Measurements from ENCODE around the gene HUS1.
"Not testable (repeated sequence)": the region's sequence is repeated elsewhere in the genome, so short reads cannot be mapped to it uniquely, and the experiment has no call there.

Gene HUS1

GRCh38 chr7:47979145-47979831, at the start of gene HUS1:
HUS1 (minus strand) TSS chr7:47979615; CDS start chr7:47979519, 96 bp downstream.
- peak; percentile 81 to 82 for DNase-seq (ENCODE audit: low read depth in 2 of 2)

DNA sequence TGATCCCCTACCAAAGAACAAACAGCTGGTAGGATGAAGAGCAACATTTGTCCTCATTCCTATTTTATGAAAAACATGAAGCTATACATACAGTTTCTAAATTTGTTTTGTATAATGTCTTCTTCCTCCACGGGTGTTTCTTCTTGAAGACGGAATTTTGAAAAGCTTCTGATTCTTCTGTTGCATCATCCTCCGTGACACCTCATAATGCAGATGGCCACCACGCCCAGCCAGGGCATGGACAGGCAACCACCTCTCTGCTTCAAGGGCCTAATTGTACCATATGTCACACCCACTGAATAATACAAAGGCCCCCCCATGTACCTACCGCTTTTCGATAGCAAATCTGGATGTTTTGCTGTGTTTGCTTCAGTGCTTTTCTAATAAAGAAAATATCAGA, 49.5 kb upstream of the HUS1 start, which contains the start of gene SUN3:
Gene SUN3, minus strand, starts transcription at position 170 of the 400 bp plus-strand sequence. Its CDS starts 169 bp downstream, at position 1.
- no peak for DNase-seq (ENCODE audit: low read depth in 2 of 2)

DNA sequence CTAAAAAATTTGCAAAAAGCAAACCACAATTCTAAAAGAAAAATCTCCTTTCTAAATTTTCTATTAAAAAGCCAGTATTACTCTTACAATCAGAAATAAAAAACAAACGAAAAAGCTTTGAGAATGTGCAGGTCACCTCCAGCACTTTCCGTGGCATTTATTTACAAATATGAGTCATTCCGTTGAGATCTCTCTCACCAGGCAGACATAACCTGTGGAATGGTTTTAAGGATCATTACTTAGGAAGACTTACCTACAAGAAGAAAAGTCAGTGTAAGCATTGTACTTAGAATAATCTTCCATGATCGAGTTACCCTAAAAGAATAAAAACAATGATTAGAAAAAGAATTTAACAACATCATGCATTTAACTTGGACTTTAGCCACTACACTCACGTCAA, 46.2 kb upstream of the HUS1 start:
- no peak for DNase-seq (ENCODE audit: low read depth in 2 of 2)

DNA sequence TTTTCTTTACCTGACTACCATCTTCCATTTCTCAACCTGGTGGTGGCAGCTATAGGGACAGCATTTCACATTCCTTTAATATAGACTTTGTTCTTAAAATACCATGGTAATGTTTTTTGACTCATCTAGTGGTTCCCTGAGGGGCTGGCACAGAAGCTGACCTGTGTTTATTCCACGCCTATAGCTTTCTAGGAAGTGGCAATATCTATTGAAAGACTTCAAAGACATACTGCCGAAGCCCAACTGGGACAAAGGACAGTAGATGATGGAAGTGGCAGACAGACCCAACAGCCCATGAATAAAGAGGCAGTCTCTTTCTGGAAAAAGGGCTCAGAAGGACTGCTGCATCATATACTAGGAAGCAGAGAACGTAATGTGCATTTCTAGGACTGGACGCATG, 38.3 kb upstream of the HUS1 start:
- no peak for DNase-seq (ENCODE audit: low read depth in 2 of 2)

GRCh38 chr7:48016641-48017040, 37.2 kb upstream of the HUS1 start:
- DNase-seq (ENCODE audit: low read depth in 2 of 2) = no peak

DNA sequence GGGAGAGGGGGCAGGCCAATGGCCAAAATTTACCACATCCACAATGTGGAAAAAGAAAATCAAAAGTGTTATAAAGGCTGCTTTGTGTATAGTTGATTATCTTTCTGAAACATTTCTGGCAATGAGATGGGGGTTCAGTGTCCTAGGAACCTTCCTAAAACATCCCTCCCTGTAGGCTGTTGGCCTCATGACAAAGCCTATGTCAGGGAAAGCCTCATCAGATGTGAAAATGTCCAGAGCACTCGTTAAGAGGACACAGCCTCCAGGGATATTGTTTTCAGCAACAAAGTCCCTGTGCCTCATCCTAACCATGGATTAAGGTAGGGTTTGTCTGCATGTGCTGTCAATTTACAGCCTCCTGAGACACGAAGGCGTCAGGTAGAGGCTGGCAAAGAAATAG, 32.5 kb upstream of the HUS1 start:
- no peak for DNase-seq (ENCODE audit: low read depth in 2 of 2)

GRCh38 chr7:48011323-48011722, 31.9 kb upstream of the HUS1 start:
- DNase-seq (ENCODE audit: low read depth in 2 of 2) = no peak

DNA sequence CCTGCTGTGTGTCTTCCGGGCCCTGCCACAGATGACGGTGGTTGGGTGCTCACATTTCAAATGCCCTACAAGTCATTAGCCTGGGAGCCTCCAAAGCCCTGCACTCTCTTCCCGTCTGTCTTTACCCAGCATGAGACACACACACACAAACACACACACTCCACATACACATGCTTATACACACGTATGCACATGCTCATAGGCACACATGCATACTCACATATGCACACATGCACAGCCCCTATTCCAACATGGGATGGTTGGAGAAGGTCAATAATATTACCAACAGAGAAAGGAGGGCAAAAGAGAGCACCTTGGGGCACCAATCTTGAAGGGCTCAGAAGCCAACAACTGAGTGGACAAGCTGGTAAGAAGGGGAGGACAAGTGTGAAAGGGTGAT, 30.5 kb upstream of the HUS1 start:
- DNase-seq (ENCODE audit: low read depth in 2 of 2) = no peak

DNA sequence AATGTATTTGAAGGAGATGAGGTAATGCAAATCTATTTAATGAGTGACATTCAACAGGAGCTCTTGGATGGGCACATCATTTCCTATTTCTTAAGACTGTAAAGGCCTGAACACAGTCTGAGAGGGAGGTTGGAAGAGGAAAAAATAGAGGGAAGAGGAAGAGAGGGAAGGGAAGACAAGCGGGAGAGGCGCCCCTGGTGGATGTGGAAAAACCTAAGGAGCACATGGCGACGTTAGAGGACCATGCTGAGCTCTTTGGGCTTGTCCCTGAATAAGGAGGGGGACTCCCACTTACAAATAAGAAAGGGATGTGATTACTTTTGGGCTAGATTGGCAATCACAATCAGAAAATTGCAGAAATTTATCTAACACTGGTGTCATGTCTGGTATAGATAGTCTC, 29.8 kb upstream of the HUS1 start:
- no peak for DNase-seq (ENCODE audit: low read depth in 2 of 2)

DNA sequence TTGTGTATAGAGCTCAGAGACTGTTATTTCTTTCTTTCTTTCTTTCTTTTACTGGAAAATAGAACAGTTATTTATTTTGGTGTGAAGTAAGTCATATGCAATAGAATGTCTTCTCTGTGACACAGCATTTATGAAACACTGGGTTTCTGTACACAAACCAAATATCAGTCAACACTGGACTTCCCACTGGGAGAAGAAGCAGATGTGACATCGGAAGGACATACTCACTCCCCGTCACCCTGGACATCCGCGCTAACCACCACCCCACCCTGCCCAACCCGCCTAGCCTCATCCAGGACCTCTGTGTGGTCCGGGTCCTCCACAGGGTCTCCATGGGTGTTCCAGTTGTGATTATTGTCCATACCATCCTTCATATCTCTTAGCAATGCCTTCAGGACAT, 27.5 kb upstream of the HUS1 start:
- DNase-seq (ENCODE audit: low read depth in 2 of 2) = no peak

GRCh38 chr7:48004638-48005037, 25.2 kb upstream of the HUS1 start:
- no peak for DNase-seq (ENCODE audit: low read depth in 2 of 2)

GRCh38 chr7:48004032-48004431, 24.6 kb upstream of the HUS1 start:
- DNase-seq (ENCODE audit: low read depth in 2 of 2) = no peak

GRCh38 chr7:48000164-48000563, 20.7 kb upstream of the HUS1 start:
- not testable (repeated sequence) for DNase-seq (ENCODE audit: low read depth in 2 of 2)

DNA sequence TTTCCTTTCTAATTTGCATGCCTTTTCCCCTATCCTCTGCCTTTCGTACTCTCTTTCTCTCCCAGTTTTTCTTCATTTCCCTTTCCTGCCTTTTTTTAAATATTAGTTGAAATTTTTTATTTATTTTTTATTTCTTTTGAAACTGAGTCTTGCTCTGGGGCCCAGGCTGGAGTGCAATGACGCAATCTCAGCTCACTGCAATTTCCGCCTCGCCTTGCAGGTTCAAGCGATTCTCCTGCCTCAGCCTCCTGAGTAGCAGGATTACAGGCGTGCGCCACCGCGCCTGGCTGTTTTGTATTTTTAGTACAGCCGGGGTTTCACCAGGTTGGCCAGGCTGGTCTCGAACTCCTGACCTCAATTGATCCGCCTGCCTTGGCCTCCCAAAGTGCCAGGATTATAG, 20.0 kb upstream of the HUS1 start:
- DNase-seq (ENCODE audit: low read depth in 2 of 2) = no peak

- no peak for DNase-seq (ENCODE audit: low read depth in 2 of 2)
Observed at GRCh38 chr7:47992446-47992845, 13.0 kb upstream of the HUS1 start.

GRCh38 chr7:47991741-47992311, 12.4 kb upstream of the HUS1 start:
- peak; percentile 67 to 78 for DNase-seq (ENCODE audit: low read depth in 2 of 2)

DNA sequence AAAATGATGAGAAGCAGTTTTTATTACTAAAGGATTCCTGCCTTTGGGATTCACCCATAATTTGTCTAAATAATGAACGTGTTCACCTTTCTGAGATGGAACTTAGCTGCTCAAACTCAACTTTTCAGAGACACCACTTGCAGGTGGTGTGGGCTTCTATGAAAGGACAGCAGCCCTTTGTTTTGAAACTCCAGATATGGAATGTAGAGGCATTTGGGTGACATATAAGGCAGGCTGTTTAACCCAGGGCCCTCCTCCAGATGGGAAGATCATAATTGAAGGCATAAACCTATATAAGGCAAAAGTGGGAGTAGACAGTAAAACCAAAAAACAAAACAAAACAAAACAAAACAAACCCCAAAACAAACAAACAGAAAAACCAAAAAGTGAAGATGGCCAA, 11.9 kb upstream of the HUS1 start:
- DNase-seq (ENCODE audit: low read depth in 2 of 2) = no peak

DNA sequence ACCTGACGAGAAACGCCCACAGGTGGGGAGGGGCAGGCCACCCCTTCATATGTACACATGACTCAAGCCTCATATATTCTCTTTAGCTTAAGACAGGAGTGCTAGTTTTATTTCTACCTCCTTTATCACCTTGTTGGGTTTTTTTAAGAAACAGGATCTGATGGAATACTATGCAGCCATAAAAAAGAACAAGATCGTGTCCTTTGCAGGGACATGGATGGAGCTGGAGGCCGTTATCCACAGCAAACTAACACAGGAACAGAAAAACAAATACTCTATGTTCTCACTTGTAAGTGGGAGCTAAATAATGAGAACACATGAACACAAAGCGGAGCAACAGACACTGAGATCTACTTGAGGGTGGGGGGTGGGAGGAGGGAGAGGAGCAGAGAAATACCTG, 11.2 kb upstream of the HUS1 start:
- DNase-seq (ENCODE audit: low read depth in 2 of 2) = no peak

DNA sequence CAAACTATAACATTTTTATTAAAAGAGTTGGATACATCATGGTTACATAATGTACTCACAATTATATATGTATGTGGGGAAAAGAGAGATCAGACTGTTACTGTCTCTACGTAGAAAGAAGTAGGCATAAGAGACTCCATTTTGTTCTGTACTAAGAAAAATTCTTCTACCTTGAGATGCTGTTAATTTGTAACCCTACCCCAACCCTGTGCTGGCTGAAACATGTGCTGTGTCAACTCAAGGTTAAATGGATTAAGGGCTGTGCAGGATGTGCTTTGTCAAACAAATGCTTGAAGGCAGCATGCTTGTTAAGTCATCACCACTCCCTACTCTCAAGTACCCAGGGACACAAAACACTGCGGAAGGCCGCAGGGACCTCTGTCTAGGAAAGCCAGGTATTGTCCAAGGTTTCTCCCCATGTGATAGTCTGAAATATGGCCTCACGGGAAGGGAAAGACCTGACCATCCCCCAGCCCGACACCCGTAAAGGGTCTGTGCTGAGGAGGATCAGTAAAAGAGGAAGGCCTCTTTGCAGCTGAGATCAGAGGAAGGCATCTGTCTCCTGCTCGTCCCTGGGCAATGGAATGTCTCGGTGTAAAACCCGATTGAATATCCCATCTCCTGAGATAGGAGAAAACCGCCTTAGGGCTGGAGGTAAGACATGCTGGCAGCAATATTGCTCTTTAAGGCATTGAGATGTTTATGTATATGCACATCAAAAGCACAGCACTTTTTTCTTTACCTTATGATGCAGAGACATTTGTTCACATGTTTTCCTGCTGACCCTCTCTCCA, 10.4 kb upstream of the HUS1 start:
- DNase-seq (ENCODE audit: low read depth in 2 of 2) = not testable (repeated sequence)

- DNase-seq (ENCODE audit: low read depth in 2 of 2) = no peak
Observed at GRCh38 chr7:47988496-47989386, 9.3 kb upstream of the HUS1 start.

GRCh38 chr7:47982610-47983009, 3.2 kb upstream of the HUS1 start:
- no peak for DNase-seq (ENCODE audit: low read depth in 2 of 2)

GRCh38 chr7:47980648-47981047, 1.2 kb upstream of the HUS1 start:
- not testable (repeated sequence) for DNase-seq (ENCODE audit: low read depth in 2 of 2)
